HG03135 (cell line): ENCODE data around the gene OSBPL9.

Experiments
- ATAC-seq: cut with Tn5 transposase; IDR thresholded peaks from one replicate; pipeline ENCODE4 v1.9.1; 2021; ENCODE audit warnings: mild to moderate bottlenecking, moderate library complexity; ENCODE audit not compliant: unreplicated experiment

Gene OSBPL9

DNA sequence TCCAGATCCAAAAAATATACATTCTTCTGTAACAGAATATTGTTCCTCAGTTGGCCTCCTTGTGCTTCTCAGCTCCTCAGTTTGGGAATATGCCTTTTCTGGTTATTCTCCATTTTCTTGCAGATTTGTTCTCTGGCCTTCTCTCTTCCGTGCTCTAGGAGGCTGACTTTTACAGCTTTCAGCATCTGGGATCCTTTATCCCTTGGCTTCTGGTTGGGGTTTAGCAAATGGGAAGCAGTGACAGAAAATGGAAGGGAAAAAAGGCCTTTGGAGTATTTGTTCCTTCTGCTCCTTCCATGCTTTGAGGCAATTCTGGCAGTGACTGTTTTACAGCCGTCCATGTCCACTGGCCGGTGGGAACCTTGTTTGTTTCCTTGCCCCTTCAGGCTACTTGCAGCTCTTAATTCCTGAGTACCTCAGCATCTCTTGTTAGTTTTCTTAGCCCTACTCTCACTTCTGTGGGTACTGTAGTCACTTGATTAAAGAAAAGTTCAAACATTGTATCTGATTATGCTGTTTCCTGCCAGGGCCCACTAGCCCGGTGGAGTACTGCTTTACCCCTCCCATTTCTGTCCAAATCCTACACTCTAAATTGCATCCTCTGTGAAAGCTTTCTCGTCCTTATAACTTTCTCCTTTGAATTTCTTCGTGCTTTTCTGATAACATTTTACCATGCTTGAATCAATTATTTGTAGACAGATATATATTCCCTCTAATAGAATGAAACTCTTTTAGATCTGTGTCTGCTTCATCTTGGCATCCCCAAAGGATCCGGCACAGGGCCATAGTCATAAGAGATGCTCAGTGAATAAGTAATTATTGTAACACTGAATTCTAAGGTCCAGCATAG is 118.2 kb downstream of the OSBPL9 start:
- ATAC-seq, result no peak

DNA sequence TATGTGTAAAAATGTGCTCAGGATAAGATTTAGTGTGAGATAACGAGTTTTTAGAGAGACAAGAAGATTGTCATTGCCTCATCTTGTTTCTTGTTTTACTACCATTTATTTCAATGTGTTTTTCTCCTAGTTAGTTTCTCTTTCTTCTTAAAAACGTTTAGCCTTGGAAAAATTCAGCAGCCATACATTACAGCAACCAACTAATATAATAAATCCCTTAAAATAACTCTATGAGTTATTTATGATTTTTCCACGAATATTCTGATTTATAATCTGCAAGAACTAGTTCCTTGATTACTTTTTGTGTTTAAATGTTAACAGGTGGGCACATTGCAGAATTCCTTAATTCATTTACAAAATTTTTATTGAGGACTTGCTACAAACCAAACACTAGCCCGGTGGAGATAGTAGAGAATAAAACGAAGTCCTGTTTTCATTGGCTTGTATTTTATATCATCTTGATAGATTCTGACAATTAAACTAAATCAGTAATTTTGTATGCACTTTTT is 118.9 kb downstream of the OSBPL9 start:
- ATAC-seq, result no peak

DNA sequence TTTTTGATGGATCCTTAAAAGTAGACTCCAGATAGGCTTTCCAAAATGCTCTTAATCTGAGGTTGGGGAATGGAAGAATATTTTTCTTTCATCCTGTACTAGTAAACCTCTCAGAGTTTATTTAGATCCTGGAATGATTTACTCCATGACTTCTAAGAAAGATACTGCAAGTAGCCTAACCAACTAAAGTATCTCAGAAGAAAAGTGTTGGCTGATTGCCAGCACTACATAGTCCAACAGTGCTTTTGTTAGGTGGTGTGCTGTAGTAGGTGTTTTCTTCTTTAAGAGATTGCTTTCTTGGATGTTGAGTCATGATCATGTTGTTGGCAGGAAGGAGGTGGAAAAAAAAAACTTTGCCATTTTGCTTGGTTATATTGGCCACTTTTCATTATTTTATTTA is 119.8 kb downstream of the OSBPL9 start:
- ATAC-seq, result no peak

DNA sequence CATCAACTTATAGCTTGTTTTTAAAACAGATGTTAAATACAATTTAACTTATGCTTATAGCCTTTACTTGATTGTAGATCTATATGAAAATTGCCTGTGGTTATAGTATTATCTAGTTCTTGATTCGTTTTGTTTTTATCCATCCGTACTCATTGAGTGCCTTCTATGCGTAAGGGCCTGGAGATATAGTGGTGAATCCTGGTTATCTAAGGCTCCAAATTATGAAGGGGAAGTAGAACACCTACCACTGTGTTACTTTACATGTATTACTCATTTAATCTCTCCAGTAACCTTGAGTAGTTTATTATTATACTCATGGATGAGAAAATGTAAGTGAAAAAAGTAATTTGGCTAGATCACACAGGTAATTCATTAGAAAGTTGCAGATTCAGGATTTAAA is 121.8 kb downstream of the OSBPL9 start:
- ATAC-seq, result no peak

DNA sequence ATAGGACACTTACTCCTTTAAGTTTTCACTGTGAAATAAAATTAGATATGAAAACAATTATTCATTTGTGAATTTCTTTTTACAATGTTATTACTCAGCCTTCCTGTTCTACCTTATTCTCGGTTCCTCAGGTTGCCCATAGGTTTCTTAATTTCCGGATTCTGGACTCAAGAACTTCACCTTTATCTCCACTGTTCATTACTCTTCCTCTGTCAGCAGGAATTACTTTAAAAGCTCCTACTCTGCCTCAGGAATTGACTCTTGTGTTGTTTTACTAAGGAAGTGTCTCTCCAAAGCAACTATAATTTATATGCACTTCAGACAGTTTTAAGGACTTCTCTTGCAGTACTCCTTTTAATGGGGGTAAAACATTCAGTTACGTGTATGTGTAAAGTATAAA is 123.8 kb downstream of the OSBPL9 start:
- no peak for ATAC-seq

DNA sequence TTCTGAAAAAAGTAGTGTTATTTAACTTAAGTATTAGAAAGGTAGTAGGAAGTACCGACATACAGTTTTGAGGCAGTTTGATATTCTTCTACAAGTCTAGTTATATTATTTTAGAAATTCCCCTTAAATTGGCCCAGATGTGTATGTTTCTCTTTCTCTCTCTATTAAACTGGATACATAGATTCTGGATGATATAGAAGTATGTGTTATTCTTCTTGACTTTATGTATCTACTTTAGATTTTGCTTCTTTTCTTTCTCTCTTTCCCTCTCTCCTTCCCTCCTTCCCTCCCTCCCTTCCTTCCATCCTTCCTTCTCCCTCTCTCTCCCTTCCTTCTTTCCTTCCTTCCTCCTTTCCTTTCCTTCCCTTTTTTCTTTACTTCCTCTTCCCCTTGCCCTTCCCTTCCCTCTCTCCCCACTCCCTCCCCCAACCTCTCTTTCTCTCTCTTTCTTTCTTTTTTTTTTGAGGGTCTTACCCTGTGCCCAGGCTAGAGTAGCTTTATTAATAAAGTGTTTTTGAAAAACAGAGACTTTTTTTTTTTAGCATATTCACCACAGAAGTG is 124.3 kb downstream of the OSBPL9 start:
- no peak for ATAC-seq

DNA sequence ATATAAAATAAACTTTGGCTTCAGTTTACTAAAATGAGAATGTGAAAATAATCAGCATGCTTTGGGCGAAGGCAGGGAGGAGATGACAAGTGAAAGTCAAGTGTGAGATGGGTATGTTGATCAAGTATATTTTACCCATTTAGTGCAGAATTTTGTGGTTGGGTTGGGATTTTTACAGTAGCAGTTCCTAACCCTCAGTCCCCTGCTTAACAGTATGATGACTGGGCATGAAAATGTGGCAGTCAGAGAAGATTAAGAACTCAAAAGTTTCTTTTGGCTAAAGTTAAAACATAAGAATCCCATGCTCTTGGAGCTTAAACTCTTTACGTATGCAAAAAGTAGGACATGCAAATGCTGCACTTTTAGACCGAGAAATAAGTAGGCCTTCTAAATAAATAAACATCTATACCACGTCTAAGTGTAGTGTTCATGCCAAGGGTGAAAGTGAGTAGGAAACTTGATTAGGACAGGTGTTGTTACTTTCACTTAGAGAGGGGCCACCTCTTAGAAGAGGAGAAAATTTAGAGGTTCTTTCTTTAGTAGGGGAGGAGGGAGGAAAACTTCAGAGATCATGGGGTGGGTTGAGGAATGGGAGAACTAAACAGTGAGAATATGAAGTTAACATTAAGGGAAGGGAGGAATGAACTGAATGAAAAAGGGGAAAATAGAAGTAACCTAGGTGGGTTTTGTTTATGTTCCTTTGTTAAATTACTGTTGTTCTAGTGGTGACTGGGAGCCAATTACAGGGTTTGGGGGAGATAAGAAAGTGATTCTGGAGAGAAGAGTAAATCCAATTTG is 127.8 kb downstream of the OSBPL9 start:
- ATAC-seq, result no peak

DNA sequence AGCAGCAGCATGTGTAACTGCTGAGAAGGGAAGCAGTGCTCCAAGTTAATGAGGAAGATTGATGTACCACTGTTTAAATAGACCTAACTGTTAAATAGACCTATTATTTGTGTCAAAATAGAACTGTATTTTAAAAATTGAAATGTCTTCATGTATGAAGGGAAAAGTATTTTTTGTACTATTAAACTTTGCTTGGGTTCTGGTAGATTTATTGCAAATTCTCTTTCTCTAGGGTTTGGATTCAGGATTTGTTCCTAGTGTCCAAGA is 128.3 kb downstream of the OSBPL9 start:
- ATAC-seq, result no peak

DNA sequence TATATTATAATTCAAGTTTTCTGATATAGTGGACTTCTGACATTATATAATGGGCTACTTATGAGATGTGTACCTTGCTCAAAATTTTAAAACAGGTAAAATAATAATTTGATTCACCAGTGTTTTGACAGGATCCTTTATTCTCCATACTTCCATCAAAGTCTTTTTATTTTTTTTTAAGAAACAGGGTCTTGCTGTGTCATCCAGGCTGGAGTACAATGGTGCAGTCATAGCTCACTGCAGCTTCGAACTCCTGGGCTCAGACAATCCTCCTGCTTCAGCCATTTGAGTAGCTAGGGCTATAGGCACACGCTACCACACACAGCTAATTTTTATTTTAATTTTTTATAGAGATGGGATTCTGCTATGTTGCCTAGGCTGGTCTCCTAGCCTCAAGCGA is 132.3 kb downstream of the OSBPL9 start:
- no peak for ATAC-seq

DNA sequence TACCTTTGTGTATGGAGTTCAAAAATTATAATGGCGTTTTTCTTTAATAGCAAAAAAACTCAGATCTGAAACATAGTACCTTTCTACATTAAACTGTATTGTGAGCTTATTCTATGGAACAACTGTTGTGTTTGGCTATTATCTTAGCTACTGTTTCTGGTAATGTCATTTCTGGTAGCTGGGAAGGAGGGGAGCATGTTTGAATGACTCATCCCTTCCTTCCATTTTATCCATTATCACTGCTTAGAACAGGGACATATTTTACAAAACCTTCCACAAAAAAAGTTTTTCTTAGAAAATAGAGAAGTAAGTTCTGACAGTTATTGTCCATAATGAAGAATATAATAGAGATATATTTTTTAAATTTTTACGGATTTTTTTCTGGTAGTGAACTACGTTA is 133.3 kb downstream of the OSBPL9 start:
- no peak for ATAC-seq

DNA sequence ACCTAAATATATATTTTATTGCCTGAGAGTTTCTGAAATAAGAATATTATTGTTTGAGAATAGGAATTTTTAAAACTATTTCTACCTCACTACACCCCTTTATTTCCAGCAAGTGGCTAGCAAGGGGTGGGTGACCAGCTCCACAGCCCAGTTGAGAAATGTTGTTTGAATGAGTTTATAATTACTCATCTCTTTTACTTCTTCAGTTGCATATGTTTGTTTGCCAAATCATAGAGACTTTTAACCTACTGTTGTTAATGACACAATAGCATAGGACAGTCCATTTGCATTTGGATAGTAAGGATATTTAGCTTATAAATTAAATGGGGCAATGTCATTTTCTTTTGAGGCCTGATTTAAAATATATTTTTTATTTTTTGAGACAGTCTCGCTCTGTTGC is 133.8 kb downstream of the OSBPL9 start:
- ATAC-seq, result no peak

DNA sequence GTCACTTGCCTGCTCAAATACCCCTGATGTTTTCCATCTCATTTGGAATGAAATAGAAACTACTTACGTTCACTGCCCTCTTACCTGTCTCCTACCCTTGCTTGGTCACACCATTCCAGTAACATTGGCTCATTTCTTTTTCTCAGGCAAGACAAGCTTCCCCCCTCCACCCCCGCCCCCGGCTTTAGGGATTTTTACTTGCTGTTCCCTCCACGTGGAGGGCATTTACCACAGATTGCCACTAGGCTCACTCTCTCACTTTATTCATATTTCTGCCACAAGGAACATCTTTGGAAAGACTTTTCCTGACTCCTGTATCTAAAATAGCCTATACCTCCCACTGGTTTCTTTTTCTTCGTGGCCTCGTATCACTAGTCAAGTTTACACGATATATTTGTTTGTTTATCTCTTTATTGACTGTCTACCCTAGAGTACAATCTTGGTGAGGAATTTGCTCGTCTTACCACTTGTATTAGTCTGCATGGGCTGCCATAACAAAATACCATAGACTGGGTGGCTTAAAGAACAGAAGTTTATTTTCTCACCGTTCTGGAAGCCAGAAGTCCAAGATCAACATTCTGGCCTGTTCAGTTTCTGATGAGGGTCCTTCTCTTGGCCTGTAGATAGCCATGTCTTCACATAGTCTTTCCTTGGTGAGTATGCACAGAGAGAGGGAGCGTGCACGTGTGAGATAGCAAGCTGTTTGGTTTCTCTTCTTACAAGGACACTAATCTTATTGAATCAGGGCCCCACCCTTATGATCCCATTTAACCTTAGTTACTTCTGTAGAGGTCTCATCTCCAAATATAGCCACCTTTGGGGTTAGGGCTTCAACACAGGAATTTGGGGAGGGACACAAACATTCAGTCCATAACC is 135.4 kb downstream of the OSBPL9 start:
- no peak for ATAC-seq

DNA sequence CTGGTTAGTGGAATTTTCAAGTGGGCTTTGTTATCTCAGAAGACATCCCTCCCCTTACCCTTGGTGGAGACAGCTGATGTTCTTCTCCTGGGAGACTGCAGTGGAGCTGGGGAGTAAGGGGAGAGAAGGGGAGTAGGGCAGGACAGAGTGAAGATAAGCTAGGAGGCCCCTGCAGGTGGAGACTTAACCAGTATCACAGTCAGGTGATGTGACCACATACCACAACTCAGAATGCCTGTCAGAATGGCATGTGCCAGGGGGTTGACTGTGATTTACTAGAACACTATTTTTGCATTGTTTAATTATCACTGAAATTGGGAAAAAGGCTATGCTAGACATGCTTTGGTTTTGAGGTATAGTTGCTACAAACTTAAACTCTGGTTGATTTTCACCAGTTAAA is 137.1 kb downstream of the OSBPL9 start:
- ATAC-seq, result no peak

DNA sequence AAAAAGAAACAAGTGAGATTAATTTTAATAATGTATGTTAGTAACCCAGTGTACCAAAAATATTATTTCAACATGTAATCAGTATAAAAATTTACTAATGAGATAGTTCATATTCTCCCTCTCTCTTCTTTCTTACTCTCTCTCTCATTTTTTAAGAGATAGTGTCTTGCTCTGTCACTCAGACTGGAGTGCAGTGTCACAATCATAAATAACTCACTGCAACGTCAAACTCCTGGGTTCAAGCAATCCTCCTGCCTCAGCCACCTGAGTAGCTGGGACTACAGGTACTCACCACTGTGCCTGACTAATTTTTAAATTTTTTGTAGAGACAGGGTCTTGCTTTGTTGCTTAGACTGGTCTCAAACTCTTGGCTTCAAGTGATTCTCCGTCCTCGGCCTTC is 137.8 kb downstream of the OSBPL9 start:
- no peak for ATAC-seq

DNA sequence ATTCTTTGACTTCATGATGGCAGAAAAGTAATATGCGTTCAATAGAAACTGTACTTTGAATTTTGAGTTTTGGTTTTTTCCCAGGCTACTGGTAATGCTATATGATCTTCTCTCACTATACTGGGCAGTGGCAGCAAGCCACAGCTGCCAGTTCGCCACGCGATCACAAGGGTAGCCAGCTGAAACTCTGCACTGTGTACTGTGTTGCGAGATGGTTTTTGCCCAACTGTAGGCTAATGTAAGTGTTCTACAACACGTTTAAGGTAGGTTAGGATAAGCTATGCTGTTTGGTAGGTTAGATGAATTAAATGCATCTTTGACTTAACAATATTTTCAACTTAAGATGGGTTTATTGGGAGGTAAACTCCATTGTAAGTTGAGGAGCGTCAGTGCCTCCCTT is 138.5 kb downstream of the OSBPL9 start:
- ATAC-seq, result no peak

DNA sequence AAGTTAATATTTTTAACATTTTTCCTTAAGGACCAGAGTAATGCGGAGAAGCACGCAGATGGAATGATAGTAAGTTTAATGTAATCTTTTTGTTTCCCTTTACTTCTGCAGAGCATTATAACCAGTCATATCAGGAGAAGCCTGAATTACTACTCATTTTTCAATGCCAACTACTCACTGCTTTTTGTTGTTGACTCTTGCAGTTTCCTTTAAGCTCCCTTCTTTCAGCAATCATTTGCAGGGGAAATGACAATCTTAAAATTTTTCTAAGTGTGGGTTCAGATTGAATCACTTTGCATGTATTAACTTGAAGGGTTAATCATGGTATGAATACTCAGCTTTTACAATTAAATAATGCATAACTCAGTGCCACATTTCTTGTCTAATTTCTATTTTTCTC is 139.4 kb downstream of the OSBPL9 start:
- ATAC-seq, result no peak

DNA sequence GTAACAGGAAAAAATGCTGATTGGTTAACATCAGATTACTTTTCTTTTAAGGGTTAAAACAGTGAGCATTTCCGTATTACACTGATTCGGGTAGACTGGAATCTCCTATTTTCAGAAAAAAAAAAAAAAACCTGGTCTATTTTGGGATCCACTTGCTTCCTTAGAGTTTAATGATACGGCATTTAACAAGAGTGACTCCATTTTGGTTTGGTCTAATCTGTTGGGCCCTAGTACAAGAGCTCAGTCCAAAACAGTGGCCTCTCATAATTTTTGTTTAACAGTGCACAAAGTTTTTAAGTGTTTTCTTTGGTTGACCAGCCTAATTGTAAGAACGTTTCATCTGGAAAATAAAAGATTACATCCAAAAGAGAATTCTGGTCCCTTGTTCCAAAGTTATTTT is 141.4 kb downstream of the OSBPL9 start:
- no peak for ATAC-seq

DNA sequence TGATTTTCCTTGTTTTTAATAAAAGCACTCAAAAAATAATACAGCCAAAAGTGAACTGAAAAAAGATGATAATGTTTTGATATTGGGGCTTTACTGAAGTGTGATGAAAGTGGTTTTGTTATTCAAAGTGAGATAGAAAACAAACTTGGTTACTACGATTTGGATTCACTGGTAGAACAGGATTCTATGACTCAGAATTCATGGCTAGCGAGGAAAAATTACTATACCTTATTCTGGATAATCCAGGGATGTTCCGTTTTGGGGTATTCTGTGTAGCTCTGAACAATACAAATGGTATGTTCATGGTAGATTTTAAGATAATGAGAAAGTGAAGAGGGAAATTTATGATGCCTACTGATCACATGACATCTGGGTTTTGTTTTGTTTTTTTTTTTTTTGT is 144.0 kb downstream of the OSBPL9 start:
- ATAC-seq, result no peak

DNA sequence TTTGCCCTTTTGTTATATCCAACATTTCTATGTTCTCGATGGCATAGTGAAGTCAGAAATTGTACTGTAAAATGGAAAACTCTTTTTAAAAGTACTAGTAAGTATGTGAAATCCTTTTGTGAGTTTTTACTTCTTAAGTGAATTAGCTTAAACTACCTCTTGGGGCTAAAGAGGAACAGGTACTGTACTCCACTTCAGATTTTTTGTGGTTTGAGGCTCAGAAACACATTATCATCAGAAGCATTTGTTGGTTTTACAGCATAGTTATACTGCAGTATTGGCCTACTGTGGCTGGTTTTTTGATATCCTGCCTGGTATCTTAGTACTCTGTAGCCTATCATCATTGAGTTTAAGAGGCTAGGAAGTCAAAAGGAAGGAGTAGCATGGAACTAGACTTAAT is 144.5 kb downstream of the OSBPL9 start:
- no peak for ATAC-seq

DNA sequence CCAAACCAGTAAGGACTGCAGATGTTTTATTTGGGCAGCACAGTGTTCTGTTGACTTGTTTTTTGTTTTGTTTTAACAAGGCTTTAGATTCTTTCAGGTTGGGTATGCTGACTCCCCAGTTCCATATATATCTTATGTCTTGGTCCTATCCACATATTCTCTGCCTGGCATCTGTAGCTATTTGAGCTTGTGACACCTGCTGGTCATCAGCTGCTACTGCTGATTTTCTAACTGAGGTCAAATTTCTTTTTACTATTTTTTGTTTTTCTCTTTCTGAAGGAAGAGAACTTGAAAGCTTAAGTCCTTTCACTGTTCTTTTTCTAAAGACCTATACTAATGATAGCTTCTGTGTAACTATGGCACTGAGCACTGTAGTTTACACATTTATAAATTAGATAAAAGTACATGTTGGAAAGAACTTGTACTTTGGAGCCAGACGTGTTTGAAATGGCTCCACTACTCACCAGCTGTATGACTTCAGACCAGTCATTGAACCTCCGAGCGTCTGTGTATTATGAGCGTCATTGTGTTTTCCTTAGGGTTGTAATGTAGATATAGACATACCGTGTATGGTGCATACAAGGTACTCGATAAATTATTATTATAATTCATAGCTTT is 152.2 kb downstream of the OSBPL9 start:
- ATAC-seq, result no peak

DNA sequence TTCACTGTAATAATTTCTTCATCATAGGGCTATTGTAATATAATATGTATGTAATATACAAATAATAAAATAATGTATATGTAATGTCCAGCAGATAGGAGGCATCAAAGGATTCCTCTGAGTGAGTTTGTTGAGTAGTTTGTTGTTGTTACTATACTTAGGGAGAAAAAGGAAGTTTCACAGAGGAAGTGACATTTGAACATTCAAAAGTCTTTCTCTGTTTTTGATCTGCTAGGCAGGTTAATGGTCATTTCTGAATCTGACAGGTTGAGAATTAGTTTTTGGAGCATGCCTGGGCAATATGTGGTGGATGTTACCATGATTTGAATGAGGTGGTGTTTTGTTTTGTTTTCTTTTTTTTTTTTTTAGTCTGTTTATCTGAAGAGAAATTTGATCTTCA is 159.5 kb downstream of the OSBPL9 start:
- no peak for ATAC-seq
